Islet precursor cell (in vitro differentiated cells): ENCODE measurements around the gene FOS.
A peak's percentile ranks its signal among the peaks of the same experiment; 100 is the strongest.
"Not testable (repeated sequence)": the region's sequence is repeated elsewhere in the genome, so short reads cannot be mapped to it uniquely, and the experiment has no call there.

Experiments used
- DNase-seq: peaks from one replicate; pipeline ENCODE4 v3.0.0-alpha.2; 2018

FOS gene

GRCh38 chr14:75278422-75279152 is at the start of gene FOS:
TSS of gene FOS (plus strand) at chr14:75278828. CDS start at chr14:75278983, 155 bp downstream.
- DNase-seq = peak; percentile 96

DNA sequence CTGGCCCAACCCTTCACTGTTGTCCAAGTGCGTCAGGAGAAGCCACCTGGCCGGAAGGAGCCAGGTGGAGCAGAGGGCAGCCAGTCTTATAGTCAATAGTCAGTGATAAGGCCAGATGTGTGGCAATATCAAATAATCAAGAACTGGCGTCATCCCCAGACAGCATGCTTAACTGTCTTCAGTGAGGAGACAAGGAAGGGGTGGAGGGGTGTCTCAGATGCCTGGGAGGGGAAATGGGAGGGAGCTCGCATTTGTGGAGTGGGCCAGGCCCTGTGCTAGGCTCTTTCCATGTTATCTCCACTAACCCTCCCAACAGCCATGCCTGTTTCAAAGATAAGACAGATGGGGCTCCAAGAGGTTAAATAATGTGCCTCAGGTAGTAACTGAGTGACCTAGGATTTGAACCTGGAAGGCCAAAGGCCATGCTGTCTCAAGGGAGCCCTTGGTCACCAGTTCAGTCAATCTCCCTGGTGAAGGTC is 48.9 kb upstream of the FOS start:
- DNase-seq = no peak

DNA sequence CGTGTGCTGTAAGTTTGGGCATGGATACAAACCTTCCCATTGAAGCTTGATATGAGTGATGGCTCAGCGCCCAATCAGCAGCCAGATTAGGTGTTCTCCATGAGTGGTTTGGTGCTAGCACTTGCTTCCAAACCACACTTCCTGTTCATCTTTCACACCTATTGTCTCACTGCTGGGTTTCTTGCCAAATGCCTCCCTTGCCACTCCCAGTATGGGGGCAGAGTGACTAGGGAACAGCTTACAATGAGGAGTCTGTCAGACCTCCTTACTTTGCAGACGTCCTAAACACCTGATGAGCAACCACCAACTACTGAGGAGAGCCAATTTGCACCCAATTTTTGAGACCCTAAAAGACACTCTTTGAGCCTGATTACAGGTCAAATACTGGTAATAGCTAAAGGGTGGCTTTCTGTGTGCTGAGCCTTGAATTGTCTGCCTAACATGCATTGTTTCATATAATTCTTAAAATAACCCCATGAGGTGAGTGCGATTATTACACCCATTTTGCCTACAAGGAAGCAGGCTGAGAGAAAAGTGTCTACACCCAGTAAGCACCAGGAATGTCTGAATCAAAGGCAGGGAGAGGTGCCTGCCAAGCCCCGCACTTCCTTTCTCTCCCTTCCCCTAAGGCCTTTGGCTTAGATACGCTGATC is 48.4 kb upstream of the FOS start:
- DNase-seq = peak; percentile 68

- no peak for DNase-seq
These were observed 47.3 kb upstream of the FOS start for GRCh38 chr14:75231320-75231719.

GRCh38 chr14:75232191-75232590 is 46.4 kb upstream of the FOS start:
- DNase-seq = no peak

GRCh38 chr14:75232597-75232996 is 46.0 kb upstream of the FOS start:
- no peak for DNase-seq

- peak; percentile 96 for DNase-seq
These were observed 44.2 kb upstream of the FOS start for GRCh38 chr14:75234173-75235115.

DNA sequence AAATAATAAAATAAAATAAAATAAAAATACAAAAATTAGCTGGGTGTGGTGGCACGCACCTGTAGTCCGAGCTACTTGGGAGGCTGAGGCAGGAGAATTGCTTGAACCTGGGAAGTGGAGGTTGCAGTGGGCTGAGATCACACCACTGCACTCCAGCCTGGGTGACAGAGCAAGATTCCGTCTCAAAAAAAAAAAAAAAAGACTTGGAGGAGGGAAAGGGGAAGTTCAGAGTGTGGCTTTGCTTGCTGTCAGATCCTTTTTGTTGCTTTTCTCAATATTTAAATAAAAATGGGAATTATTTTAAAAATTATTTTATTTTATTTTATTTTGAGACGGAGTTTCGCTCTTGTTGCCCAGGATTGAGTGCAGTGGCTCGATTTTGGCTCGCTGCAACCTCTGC is 43.4 kb upstream of the FOS start:
- not testable (repeated sequence) for DNase-seq

GRCh38 chr14:75236467-75236866 is 42.2 kb upstream of the FOS start:
- no peak for DNase-seq

- no peak for DNase-seq
These were observed 41.7 kb upstream of the FOS start for GRCh38 chr14:75236901-75237419.

DNA sequence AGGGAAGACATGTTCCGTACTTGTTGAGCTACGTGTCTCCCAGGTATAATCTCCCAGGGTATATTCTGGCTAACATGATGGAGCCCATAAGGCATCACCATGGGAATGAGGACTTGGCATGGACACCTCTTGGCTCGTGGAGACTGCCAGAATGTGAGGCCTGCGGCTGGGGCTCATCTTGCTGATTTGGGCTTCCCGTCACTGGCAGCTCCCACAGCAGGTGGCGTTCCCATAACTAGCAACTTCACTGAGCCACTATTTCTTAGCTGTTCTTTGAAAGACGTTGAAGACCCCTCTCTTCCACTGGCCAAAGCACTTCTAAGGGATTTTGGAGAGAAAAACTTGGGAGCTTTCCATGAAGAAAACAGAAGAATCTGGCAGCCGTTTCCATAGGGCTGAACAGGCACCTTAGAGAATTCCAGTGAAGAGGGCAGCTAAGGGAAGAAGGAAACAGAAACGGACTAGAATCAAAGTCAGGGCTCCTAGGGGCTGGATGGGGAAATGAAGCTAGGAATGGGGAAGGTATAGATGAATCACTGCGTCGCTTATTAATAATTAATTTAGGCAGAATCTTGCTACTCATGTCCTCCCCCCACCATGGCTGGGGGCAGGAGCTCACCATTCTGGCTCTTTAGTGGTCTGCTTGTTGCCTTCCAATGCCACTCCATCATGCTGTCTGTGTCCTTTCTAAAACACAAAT is 39.7 kb upstream of the FOS start:
- DNase-seq = no peak

GRCh38 chr14:75240781-75241180 is 37.8 kb upstream of the FOS start:
- no peak for DNase-seq

DNA sequence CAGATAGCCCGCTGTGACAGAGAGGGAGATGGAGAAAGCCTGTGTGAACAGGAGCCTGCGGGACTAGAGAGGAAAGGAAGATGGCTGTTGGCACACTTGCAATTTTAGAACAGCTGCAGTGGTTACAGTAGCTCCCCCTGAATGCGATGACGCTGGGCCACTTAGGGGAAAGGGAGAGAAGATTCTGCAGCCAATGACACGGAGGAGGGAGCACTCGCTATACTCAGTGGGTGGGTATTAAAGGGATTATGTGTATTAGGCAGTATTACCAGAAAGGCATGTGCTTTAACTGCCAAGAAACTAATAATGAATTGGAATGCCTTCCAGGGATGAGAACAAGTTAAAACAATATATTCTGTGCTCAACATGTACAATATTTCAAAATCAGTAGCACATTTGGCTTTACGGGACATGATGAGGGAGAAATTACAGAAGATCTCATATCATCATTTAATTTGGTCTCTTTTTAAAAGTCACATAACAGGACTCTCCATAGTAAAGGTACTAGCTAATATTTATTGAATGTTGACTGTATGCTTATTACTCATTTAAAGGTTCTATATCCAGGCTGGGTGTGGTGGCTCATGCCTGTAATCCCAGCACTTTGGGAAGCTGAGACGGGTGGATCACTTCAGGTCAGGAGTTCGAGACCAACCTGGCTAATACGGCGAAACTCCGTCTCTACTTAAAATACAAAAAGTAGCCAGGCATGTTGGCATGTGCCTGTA is 35.9 kb upstream of the FOS start:
- no peak for DNase-seq

DNA sequence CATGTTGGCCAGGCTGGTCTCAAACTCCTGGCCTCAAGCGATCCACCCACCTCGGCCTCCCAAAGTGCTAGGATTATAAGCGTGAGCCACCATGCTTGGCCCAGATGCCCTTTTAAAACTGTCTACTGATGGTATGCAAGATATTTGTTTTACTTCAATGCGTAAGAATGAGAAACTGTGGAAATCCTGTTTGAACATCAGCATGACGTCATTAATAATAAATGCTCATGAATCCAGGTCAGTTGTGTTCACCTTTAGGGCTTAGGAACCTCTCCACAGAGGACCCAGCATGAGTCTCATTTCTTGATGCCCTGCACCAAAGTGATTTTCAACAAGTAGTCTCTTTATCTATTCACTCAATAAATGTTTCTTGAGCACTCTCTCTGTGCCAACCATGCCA is 34.5 kb upstream of the FOS start:
- DNase-seq = no peak

GRCh38 chr14:75246546-75247285 is 31.9 kb upstream of the FOS start:
- DNase-seq = no peak

DNA sequence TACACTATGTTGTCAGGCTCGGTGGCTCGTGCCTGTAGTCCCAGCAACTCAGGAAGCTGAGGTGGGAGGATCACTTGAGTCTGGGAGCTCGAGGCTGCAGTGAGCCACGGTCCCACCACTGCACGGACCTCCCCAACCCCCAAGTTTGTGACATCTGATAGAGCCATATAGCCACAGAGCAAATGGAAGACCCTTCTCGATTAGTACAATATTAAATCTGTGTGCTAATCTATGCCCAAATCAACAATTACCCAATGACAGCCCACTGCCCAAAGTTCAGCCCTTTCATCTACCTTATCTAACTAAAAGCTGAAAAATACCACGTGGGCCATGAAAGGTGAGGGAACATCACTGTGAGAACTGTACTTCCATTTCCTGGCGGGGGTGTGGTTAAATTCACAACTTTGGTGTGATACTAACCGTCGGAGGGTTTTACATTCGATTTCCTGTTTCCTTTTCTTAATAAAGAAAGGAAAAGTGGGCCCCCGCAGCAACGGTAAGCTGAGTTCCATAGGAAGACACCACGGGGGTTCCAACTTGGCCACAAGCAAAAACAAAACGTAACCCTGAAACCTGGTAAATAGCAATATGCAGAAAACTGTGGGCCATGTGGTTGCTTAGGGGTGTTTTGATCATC is 31.2 kb upstream of the FOS start:
- DNase-seq = no peak

DNA sequence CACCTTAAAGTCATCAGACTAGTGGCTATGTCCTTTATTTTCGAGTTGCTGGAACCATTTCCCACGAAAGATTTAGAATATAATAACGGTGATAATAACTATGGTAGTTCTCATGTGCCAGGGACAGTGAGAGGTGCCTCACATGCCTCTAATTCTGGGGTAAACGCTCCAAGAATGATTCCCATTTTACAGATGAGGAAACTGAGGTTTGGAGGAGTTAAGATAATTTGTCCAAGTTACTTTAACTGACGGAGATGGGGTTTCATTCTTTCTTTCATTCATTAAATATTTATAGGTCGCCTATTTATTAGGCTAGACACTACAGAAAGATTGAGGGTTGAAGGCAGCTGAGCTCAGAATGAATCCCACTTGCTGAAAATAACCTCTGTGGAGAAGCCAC is 30.7 kb upstream of the FOS start:
- no peak for DNase-seq

- DNase-seq = peak; percentile 63
These were observed 29.2 kb upstream of the FOS start for GRCh38 chr14:75249251-75249957.

- no peak for DNase-seq
These were observed 28.7 kb upstream of the FOS start for GRCh38 chr14:75249958-75250336.

DNA sequence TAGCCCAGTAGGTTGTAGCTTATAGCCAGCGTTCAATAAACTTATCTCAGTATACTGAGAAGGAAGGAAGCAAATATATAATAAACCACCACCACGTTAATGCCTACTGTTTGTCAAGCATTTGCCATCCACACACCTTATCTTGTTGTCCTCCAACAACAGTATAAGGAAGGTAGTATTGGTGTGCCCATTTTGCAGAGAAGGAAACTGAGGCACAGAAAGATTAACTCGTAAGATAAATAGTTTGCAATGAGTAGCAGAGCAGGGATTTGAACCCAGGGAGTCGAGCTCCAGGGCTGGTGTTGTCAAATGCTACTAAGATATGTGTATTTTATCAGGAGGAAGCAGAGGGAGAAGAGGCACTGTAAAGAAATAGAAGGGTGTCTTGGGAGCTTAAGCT is 27.8 kb upstream of the FOS start:
- no peak for DNase-seq
